Camera-type eye (tissue), 1 donor: ENCODE data around the gene CDH15. TPM values are rescaled to one million over a fixed set of nuclear protein-coding genes. Genes with fewer than 3 reads are reported as not detected.

Source experiments
- total RNA-seq: library from RNA; depleted of rRNA; stranded (reverse); fragments of >200 nt; gene quantifications from one replicate; pipeline ENCODE4 v1.2.3, GENCODE V29; 2014

The CDH15 gene, protein sequence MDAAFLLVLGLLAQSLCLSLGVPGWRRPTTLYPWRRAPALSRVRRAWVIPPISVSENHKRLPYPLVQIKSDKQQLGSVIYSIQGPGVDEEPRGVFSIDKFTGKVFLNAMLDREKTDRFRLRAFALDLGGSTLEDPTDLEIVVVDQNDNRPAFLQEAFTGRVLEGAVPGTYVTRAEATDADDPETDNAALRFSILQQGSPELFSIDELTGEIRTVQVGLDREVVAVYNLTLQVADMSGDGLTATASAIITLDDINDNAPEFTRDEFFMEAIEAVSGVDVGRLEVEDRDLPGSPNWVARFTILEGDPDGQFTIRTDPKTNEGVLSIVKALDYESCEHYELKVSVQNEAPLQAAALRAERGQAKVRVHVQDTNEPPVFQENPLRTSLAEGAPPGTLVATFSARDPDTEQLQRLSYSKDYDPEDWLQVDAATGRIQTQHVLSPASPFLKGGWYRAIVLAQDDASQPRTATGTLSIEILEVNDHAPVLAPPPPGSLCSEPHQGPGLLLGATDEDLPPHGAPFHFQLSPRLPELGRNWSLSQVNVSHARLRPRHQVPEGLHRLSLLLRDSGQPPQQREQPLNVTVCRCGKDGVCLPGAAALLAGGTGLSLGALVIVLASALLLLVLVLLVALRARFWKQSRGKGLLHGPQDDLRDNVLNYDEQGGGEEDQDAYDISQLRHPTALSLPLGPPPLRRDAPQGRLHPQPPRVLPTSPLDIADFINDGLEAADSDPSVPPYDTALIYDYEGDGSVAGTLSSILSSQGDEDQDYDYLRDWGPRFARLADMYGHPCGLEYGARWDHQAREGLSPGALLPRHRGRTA
- 4.2 TPM for total RNA-seq

DNA sequence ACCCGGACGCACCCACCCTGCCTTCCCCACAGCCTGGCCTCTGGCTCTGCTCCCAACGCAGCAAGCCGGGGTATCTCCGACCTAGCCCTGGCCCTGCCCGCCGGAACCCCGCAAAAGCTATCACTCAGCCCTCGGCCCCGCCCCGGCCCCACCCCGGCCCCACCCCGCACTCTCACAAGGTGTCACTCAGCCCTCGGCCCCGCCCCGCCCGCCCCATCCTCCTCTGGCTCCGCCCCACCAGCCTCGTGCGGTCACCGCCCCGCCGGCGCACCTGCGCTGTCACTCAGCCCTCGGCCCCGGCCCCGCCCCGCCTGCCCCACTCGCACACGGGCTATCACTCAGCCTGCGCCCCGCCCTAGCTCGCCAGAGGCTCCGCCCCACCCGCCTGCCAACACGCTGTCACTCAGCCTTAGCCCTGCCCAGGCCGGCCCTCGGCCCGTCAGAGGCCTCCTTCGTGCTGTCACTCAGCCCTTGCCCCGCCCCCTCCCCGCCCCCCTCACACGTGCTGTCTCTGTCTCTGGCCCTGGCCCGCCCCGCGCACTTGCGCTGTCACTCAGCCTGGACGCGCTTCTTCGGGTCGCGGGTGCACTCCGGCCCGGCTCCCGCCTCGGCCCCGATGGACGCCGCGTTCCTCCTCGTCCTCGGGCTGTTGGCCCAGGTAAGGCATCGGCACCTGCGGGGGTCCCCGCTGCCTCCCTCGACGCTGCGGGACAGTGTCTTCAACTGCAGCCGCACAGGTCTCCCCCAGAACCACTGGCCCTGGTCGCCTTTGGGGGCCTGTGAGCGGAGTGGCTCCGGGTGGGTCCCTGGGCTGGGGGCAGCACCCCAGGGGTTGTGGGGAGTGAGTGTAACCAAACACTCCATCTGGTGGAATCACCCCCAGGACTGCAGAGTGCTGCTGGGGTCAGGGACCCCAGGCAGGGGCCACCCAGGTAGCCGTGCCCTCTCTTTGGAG is at the start of gene CDH15:
Gene CDH15 (plus strand): TSS at position 533 of the 955 bp plus-strand sequence. CDS start 84 bp downstream, at position 617.

DNA sequence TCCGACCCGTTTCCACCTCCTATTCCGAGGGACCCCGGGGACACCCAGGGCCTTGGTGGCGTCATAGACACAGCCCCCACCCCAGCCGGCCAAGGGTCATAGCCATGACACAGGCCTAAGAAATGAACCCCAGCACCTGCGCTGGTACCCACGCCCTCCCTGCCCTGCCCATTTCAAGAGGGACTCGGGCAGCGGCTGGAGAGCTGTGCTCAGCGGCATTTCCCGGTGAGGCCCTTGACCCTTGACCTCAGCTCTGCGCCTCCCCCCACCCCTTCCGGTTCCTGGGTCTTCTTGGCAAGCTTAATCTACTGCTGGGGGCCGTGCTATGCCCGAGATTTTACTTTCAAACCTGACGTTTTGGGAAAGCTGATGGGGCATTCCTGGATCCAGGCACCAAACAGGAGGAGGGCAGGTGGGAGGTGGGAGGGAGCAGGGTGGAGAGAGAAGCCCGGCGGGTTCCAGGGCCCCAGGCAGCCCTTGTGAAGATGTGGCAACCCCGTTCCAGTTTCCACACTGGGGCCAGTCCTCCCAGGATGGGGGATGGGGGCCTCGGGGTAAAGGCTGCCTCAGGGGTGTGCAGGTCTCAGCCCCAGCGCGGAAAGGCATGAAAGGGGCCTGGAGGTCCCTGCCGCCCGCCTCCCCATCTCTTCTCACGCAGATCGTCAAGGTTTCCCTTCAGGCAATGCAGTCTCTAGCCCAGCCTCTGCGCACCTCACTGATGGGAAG is 28.7 kb downstream of the CDH15 start, which contains the start of gene SLC22A31:
Gene SLC22A31 (minus strand): TSS at position 414 of the 726 bp plus-strand sequence. CDS start 36 bp downstream, at position 378.

DNA sequence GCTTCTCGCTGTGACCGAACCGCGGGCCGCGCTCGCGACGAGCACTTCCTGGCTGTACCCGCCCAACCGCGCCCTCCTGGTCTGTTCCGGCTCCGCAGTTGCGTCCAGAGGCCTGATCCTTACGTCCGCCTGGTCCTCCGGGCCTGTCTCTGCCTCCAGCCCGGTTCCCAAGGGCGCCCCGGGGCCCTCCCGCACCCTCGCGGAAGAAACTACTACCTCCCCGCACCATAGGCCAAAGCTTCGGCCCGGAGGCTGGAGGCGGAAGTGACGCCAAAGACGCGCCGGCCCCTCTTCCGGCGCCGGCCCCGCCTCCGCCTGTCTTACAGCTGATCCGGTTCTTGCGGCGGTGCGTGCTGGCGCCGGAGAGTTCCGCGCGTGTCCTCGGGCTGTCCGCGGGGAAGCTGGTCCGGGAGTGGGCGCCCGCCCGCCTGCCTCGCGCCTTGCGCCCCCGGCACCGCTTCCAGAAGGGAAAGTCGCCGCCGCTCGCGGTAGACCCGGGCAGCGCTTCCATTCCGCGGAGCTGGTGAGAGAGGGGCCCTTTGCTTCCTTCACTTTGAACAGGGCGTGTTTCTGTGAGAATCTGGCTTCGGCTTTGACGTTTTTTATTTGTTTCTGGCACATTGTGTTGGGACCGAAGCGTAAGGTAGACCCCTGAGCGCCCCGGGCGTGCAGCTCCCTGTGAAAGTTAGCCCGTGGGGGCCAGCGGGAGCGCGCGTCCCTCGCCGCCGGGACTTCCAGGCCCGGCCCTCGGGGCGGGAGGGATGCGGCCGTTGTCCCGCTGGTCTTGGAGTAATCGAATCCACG is 46.0 kb downstream of the CDH15 start, which contains the start of gene ZNF778:
Gene ZNF778 (plus strand): TSS at position 316 of the 804 bp plus-strand sequence. CDS start 3,425 bp downstream, outside the sequence.

Other genes starting within 250 kb of the CDH15 start
- 5.6 TPM for gene CBFA2T3, start 194.5 kb upstream of the CDH15 start, total RNA-seq
- 28.6 TPM for gene ACSF3, start 77.9 kb upstream of the CDH15 start, total RNA-seq
- not detected for gene SLC22A31, start 28.8 kb downstream of the CDH15 start, total RNA-seq
- gene ZNF778, start 46.0 kb downstream of the CDH15 start, total RNA-seq, result 38.0 TPM